Stimulated activated CD4-positive, alpha-beta T cell treated with anti-CD3 and anti-CD28 coated beads, TNF-alpha, amount 100 ng/mL, for 4 hours (primary cell): ENCODE results near the gene SUB1.
"Not testable (repeated sequence)": the region's sequence is repeated elsewhere in the genome, so short reads cannot be mapped to it uniquely, and the experiment has no call there.

Experiments
- DNase-seq, 3 experiments: peaks; one replicate each; pipeline ENCODE4 v3.0.0-alpha.2; 2020; ENCODE audit warnings: low read depth in 3 of 3

The SUB1 gene

DNA sequence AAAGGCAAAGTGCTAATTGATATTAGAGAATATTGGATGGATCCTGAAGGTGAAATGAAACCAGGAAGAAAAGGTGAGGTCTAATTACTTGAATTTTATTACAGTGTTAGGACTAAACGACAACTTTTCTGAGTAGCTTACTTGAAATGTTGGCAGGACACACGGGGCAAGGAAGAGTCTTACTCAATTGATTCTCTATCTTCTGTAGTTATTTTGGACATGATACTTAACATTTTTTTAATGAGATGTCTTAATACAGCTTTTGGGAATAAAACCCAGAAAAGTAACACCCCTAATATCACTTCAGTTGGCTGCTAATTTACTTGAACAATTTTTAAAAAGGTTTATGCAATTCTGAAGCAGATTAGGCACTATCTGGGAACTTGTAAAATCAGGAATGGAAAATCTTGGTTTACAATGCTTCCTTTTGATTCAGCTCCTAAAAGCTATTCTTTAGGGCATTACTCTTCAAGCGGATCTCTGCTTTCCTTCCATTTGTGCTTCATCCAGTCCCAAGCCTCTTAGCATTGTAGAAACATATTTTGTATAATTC is 13.7 kb downstream of the SUB1 start:
- DNase-seq, result no peak

- DNase-seq, result no peak
These were observed 14.8 kb downstream of the SUB1 start for GRCh38 chr5:32600054-32600622.

GRCh38 chr5:32601623-32602295 is 16.4 kb downstream of the SUB1 start:
- DNase-seq, result no peak

- DNase-seq, result no peak
These were observed 17.5 kb downstream of the SUB1 start for GRCh38 chr5:32602906-32603305.

- DNase-seq, result no peak
These were observed 19.7 kb downstream of the SUB1 start for GRCh38 chr5:32604800-32605765.

- no peak for DNase-seq
These were observed 20.4 kb downstream of the SUB1 start for GRCh38 chr5:32605766-32606152.

- DNase-seq, result no peak
These were observed 27.0 kb downstream of the SUB1 start for GRCh38 chr5:32612134-32612888.

- DNase-seq, result peak; percentile 69 to 78 (median 72)
These were observed 27.8 kb downstream of the SUB1 start for GRCh38 chr5:32613050-32613672.

- no peak for DNase-seq
These were observed 29.9 kb downstream of the SUB1 start for GRCh38 chr5:32615236-32615635.

DNA sequence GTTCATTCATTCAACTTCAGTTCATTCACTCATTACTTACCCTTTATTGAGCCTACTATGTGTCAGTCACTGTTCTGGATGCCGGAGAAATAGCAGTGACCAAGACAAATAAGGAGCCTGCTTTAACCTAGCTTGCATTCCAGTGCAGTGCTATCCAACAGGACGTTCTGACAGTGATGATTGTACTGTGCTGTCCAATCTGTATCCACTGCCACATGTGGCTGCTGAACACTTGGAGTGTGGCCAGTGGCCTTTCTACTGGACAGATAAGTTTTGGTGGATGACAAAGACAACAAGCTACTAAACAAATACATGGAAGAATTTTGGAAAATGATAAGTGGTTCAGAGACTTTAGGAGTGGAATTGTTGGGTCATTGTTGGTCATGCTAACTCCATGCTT is 33.6 kb downstream of the SUB1 start:
- no peak for DNase-seq

- DNase-seq, result no peak
These were observed 35.9 kb downstream of the SUB1 start for GRCh38 chr5:32621256-32621655.

DNA sequence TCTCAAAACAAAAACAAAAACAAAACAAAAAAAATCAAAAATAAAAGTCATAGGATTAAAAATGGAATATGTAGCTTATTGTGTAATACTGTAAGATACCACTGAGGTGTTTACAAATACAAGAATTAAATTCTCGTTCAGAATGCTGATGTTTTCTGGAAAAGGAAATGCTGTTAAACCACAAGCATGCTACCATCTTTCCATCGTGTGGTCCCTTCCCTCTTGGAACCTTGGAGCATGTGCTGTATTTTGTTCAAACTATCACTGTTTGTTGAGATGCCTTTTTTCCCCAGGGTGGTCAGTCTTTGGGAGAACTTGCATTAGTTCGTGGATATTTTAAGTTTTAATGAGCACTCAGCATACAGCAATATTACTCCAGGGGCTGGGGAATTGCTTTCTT is 39.7 kb downstream of the SUB1 start:
- DNase-seq, result no peak

GRCh38 chr5:32625547-32625946 is 40.2 kb downstream of the SUB1 start:
- no peak for DNase-seq

GRCh38 chr5:32627219-32627870 is 42.0 kb downstream of the SUB1 start:
- DNase-seq, result no peak

DNA sequence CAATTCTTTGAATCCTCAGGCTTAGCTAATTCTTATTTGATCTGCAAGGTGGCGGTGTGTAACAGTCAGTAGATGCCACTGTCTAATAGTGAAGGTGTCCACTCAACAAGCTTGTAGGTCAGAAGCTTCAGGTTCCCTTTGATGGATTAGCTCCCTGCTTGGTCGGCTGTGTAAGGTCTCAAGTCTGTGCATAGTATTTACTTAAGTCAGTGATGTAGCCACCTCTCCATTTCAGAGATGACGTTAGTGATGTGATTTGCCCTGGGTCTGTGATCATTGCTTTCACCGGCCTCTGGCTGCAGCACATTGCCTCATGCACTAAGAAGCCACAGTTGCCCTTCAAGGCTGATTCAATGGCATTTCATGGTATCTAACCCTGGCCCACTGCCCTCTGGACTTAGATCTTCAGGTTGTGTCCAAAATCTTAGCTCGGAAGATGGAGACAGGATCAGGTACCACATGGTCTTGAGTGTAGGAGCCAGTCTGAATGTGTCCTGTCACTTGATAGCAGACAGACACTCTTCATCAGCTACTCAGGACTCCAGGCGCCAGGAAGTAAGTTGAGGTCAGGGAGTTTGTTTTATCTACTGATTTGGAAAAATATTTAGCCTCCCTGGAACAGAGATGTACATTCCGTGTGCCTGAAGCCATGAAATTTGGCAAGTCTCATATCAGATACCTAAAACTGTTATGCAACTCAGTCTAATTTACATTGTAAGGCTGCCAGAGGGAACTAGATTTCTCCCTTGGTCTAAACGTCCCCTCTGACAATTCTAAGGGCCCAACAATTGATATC is 42.9 kb downstream of the SUB1 start:
- DNase-seq, result no peak

GRCh38 chr5:32630867-32631491 is 45.6 kb downstream of the SUB1 start:
- no peak for DNase-seq

DNA sequence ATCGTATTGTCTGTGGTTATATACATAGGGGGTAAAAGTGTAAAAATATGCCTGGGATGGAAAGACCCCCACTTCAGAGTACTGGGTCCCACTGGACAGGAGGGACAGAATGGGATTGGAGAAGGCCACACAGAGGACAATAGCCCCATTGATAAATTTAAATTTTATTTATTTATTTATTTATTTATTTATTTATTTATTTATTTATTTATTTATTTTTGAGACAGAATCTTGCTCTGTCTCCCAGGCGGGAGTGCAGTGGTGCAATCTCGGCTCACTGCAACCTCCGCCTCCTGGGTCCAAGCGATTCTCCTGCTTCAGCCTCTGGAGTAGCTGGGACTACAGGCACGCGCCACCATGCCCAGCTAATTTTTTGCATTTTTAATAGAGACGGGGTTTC is 47.7 kb downstream of the SUB1 start:
- DNase-seq, result not testable (repeated sequence)

DNA sequence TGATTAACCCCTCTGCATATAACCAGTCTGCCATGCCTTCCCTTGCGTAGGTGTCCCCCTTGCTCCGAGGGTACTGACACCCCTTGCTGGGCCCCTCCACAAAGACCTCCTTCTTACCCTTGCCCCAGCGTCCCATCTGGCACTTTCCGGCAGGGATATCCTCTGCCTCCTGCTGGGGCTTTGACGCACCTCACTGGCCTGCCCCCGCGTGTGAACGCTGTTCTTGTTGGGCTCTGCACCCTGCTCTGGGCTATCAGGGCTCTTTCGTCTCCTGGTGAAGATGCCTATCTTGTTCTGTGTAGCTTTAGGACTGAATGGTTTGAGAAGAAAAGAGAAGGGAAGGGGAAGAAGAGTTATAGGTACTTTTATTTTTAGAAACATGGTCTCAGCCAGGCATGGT is 53.0 kb downstream of the SUB1 start:
- no peak for DNase-seq

DNA sequence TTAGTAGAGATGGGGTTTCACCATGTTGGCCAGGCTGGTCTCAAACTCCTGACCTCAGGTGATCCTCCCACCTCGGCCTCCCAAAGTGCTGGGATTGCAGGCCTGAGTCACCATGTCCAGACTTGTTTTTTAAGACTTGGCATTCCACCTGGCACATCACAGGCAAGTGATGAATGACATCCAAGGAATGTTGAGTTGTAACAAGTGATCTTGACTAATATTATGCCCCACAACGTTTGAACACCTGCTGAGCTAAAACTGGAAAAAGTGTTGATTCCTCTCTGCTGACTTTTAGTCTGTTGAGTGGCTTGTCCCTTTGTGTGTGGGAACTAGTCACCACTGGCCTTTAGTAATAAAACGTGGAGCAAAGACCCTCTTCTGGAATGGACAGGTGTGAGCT is 54.6 kb downstream of the SUB1 start:
- no peak for DNase-seq
